GM10266 (cell line): Measurements from ENCODE around the gene CRTC3.

Experiments
- DNase-seq: peaks from one replicate; pipeline ENCODE4 v3.0.0; 2012; ENCODE audit errors: extremely low spot score
- CTCF ChIP-seq: IDR thresholded peaks from 2 replicates; pipeline ENCODE4 v1.5.1; 2012; ENCODE audit warnings: mild to moderate bottlenecking, low read depth; ENCODE audit not compliant: control insufficient read depth, insufficient read depth; ENCODE audit errors: missing control alignments

The CRTC3 gene

DNA sequence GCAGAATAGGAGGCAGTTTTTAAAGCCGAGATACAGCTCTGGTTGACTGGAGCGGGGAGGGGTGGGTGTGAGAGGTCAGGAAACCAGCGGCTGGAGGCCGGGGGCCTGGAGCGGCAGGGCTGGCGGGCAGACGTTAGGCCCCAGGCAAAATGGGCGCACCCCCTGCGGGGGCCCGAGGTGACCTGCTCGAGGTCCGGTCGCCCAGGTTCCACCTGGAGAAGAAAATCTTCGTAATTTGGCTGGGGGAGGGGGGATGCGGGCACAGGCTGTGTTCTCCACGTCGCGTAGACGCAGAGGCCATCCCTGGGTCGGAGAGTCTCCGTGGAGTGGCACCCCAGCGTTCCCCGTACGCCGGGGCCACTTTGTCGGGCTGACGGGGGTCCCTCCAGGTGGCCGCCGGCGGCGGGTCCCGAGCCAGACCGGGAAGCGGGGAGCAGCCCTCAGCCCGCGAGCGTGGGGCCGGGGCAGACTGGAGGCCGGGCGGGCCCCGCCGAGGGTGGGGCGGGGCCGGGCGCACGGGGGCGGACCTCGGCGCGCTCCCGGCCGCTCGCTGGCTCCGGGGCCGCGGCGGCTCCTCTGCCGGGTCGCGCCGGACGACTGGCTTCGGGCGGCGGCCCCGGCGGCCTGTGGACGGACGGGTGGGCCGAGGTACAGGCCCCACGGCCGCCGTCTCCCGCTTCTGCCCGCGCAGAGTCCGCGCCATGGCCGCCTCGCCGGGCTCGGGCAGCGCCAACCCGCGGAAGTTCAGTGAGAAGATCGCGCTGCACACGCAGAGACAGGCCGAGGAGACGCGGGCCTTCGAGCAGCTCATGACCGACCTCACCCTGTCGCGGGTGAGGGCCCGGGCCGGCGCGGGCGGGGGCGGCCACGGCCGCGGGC is at the start of gene CRTC3:
CRTC3 (plus strand) TSS at position 553 of the 879 bp plus-strand sequence; CDS start at position 702, 149 bp downstream.
- peak; percentile 43 for TF ChIP-seq CTCF
- DNase-seq = peak; percentile 93

- DNase-seq = no peak
- TF ChIP-seq CTCF = no peak
These were observed 48.7 kb upstream of the CRTC3 start for GRCh38 chr15:90481023-90481422.

- TF ChIP-seq CTCF = peak; percentile 74
- peak; percentile 24 for DNase-seq
These were observed 47.4 kb upstream of the CRTC3 start for GRCh38 chr15:90482124-90483011.

DNA sequence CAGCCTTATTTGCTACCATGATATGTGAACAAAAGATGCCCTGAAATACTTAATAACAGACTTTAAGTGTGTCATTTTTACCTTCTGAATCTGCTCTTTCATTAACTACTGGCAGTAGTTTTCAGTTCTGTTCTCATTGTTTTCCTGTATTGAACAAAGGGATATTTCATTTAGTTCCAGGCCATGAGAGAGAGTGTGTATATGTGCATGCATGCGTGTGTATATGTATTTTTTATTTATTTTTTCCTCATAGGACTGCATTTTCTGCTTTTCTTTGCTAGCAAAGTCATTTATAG is 46.8 kb upstream of the CRTC3 start:
- DNase-seq = no peak
- TF ChIP-seq CTCF = no peak

DNA sequence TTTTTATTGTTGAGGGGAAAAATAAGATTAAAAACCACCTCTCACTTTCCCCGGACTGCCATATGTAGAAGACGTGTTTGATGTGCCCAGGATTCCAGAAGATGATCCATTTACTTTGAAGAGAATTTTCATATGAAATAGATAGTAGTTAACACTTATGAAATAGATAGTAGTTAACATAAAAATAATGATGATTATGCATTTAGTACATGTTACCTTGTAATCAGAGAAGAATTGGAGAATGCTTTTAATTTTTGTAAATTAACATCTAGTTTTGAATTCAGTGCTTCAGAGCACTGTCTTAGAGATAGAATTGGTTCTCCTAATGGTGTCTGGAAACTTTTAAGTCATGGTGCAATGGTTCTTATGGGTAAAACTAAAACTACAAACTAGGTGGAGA is 46.1 kb upstream of the CRTC3 start:
- no peak for TF ChIP-seq CTCF
- no peak for DNase-seq

GRCh38 chr15:90487186-90487585 is 42.5 kb upstream of the CRTC3 start:
- no peak for TF ChIP-seq CTCF
- no peak for DNase-seq
